Hepatic stellate cell (primary cell): ENCODE measurements around the gene CUL9.

Experiments
- DNase-seq: peaks from one replicate; pipeline ENCODE4 v3.0.0; 2011; ENCODE audit warnings: low spot score

CUL9 gene

GRCh38 chr6:43173591-43174262 is 8.3 kb upstream of the CUL9 start:
- DNase-seq, result no peak

- DNase-seq, result peak; percentile 100
Observed at GRCh38 chr6:43174263-43175112, 7.5 kb upstream of the CUL9 start.

GRCh38 chr6:43175676-43176422 is 6.1 kb upstream of the CUL9 start:
- no peak for DNase-seq

- DNase-seq, result no peak
Observed at GRCh38 chr6:43176423-43176786, 5.6 kb upstream of the CUL9 start.

GRCh38 chr6:43178150-43178549 is 3.8 kb upstream of the CUL9 start:
- no peak for DNase-seq

GRCh38 chr6:43178951-43179830 is 2.8 kb upstream of the CUL9 start:
- DNase-seq, result no peak

- DNase-seq, result no peak
Observed at GRCh38 chr6:43180058-43180457, 1.9 kb upstream of the CUL9 start.

- no peak for DNase-seq
Observed at GRCh38 chr6:43180985-43181384, 1.0 kb upstream of the CUL9 start.

- DNase-seq, result no peak
Observed at GRCh38 chr6:43181621-43181941, 415 bp upstream of the CUL9 start.

GRCh38 chr6:43183441-43183840 is 1.4 kb downstream of the CUL9 start:
- DNase-seq, result no peak

- DNase-seq, result no peak
Observed at GRCh38 chr6:43184268-43184985, 2.4 kb downstream of the CUL9 start.

- no peak for DNase-seq
Observed at GRCh38 chr6:43185391-43185985, 3.5 kb downstream of the CUL9 start.

- DNase-seq, result no peak
Observed at GRCh38 chr6:43186019-43186418, 4.0 kb downstream of the CUL9 start.

- no peak for DNase-seq
Observed at GRCh38 chr6:43186706-43187105, 4.7 kb downstream of the CUL9 start.

GRCh38 chr6:43187821-43188220 is 5.8 kb downstream of the CUL9 start:
- DNase-seq, result no peak

- no peak for DNase-seq
Observed at GRCh38 chr6:43188426-43188825, 6.4 kb downstream of the CUL9 start.

- no peak for DNase-seq
Observed at GRCh38 chr6:43189776-43190304, 7.8 kb downstream of the CUL9 start.

- DNase-seq, result no peak
Observed at GRCh38 chr6:43192911-43193310, 10.9 kb downstream of the CUL9 start.

- no peak for DNase-seq
Observed at GRCh38 chr6:43193929-43194328, 11.9 kb downstream of the CUL9 start.

- no peak for DNase-seq
Observed at GRCh38 chr6:43196337-43196736, 14.3 kb downstream of the CUL9 start.

GRCh38 chr6:43199912-43200311 is 17.9 kb downstream of the CUL9 start:
- no peak for DNase-seq
